ENCODE results near the gene GCHFR. TPM values are rescaled to one million over a fixed set of nuclear protein-coding genes. Genes with fewer than 3 reads are reported as not detected.

Gene GCHFR
- total and polyA plus RNA-seq, 2 donors, result 2.9 to 28.7 TPM

DNA sequence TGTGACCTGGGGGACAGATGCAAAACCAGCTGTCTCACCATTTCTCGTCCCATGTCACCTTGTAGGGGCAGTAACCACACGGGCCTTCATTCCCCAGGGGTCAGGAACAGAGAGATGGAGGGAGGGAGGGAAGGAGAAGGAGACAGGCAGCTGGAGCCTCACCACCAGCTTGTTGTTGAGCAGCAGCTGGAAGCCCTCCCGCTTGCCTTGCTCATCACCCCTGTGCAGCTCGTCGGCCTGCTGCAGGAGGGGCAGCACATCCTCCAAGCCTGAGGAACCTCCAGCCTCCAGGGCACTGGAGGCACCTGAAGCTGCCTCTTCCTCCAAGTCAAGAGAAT is 19.1 kb upstream of the GCHFR start:
- peaks cover 2% of the 10 kb centered on the region for H3K36me3 ChIP-seq (ENCODE audit: insufficient read depth)
- WGBS, result 60% methylated on average over 5 of the region's 5 CpGs

DNA sequence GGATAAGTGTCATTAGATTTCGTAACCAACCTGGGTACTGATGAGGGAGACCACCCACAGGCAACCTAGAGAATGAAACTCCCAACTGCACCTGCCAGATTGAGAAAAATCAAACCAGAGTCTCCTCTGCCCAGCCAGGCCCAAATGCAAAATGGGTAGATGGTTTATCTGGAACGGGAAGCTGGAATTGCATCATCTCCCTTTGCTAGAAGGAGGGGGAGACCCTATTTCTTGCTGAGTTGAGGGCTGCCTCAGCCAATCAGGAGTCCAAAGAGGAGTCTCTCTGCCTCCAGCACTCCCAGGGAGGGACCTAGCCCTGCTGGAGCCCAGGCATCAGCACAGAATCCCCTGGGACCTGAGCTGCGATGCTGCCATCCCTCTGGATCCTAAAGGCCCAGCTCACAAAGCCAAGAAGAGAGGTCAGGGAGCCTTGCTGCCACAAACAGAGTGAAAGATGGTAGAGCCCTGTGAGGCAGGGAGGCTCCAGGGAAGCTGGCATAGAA is 16.9 kb upstream of the GCHFR start:
- no peak overlapping the region for H3K27ac ChIP-seq (ENCODE audit: low read depth)
- H3K4me1 ChIP-seq (ENCODE audit: insufficient read depth), result no peaks in the 10 kb centered on the region
- 60% methylated on average over 3 of the region's 3 CpGs for WGBS
- H3K36me3 ChIP-seq (ENCODE audit: insufficient read depth), result peaks cover 6% of the 10 kb centered on the region
- H3K4me3 ChIP-seq (ENCODE audit: low read depth, low read length), result no peak overlapping the region
- no peak for DNase-seq (ENCODE audit: extremely low spot score)

More for the DNA sequence above, 19.1 kb upstream of the GCHFR start:
- no peak overlapping the region for H3K4me3 ChIP-seq (ENCODE audit: low read depth, low read length)
- H3K4me1 ChIP-seq (ENCODE audit: insufficient read depth), result no peaks in the 10 kb centered on the region
- DNase-seq (ENCODE audit: extremely low spot score), result no peak
- no peak overlapping the region for H3K27ac ChIP-seq (ENCODE audit: low read depth)

DNA sequence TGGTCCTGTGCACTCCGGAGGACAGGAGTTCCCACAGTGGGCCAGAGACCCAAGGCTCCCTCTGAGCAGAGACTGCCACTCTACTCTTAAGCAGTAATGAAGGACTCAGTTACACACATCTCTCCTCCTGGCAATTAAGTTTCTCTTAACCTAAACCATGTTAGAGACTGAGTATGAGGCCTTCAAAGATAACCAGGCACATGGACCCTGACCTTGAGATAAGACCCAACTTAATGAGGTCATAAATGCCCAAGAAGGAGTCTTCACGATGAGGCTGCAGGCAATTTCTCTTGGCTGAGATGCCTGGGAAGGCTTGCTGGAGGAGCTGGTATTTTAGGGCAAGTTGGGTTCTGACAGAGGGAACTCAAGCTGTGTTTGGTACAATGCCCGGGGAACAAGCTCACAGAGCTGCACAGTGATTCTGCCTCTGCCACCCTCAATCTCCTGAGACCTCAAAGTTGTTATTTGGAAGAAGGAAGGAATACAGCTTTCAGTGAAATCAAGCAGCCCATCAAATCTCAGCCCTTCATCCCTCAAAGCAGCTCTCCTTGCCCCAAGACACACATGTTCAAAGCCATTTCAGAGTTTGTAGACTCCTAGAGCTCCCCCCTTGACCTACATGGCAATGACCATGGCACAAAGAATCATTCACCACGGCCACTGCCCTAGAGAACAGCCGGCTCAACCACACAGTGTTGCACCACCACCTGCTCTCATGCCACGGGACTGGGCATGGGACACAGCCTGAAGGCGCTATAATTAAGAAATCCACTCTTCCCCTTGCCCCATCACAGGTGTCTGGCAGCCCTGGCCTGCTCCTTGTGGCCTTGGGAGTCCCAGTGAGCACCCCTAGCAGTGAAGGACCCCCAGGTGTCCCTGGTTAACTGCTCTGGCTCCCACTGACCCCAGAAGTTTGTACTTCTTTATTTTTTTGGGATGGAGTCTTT is 15.9 kb upstream of the GCHFR start:
- Histone ChIP-seq H3K36me3 (ENCODE audit: insufficient read depth) (peaks cover 6% of the 10 kb centered on the region), H3K4me3 (ENCODE audit: low read depth, low read length) (no peak overlapping the region), H3K27ac (ENCODE audit: low read depth) (no peak overlapping the region), H3K4me1 (ENCODE audit: insufficient read depth) (no peaks in the 10 kb centered on the region)
- WGBS, result 68% methylated on average over 7 of the region's 7 CpGs
- no peak for DNase-seq (ENCODE audit: extremely low spot score)

DNA sequence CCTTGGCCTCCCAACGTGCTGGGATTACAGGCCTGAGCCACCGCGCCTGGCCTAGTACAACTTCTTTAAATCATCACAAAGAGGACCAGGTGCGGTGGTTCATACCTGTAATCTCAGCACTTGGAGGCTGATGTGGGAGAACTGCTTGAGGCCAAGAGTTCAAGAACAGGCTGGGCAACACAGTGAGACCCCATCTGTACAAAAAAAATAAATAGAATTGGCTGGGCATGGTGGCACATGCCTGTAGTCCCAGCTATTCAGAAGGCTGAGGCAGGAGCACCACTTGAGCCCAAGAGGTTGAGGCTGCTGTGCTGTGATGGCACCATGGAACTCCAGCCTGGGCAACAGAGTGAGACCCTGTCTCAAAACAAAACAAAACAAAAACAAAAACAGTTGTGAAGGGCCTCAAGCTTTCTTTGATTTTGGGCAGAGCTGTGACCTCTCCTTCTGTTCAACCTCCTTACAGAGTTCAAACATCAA is 14.7 kb upstream of the GCHFR start:
- H3K4me1 ChIP-seq (ENCODE audit: insufficient read depth), result no peaks in the 10 kb centered on the region
- H3K36me3 ChIP-seq (ENCODE audit: insufficient read depth), result peaks cover 4% of the 10 kb centered on the region
- DNase-seq (ENCODE audit: extremely low spot score), result no peak
- 95% methylated on average over 4 of the region's 4 CpGs for WGBS
- H3K27ac ChIP-seq (ENCODE audit: low read depth), result no peak overlapping the region
- no peak overlapping the region for H3K4me3 ChIP-seq (ENCODE audit: low read depth, low read length)

DNA sequence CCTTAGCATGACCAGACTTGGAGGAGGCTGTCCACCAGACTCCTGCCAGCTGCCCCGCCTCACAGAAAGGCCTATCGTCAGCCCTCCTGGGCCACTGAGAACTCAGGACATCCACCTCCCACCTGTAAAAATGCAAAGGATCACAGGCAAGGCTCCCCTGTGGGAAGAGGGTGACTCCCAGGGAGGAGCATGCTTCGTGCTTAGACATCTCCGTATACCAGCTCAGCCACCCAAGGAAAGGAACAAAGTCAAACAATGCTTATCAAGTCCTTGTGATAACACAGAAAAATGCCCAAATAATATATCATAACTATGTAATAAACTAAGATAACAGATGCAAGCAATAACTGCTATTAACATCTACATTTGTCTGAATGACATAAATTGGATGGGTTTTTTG is 13.0 kb upstream of the GCHFR start:
- Histone ChIP-seq H3K27ac (ENCODE audit: low read depth) (no peak overlapping the region), H3K4me3 (ENCODE audit: low read depth, low read length) (no peak overlapping the region), H3K36me3 (ENCODE audit: insufficient read depth) (peaks cover 4% of the 10 kb centered on the region), H3K4me1 (ENCODE audit: insufficient read depth) (no peaks in the 10 kb centered on the region)
- no peak for DNase-seq (ENCODE audit: extremely low spot score)
- WGBS, result 88% methylated on average over 4 of the region's 4 CpGs

DNA sequence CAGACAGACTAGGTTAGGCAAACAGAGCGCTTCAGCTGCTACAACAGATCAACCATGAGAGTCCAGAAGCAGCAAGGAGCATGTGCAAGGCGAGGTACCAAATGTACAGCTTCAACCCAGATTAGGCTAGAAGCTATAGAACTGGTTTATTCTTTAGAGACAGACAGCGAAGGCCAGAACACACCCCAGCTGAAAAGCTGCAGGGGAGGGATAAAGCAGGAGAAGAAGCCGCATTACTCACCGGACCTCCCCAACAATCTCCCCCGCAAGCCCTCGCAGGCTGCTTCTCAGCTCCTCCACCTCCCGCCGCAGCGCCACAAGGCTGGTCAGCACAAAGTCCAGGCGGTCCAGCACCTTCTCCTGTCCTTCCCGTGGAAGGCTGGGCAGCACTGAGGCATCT is 12.1 kb upstream of the GCHFR start:
- 94% methylated on average over 12 of the region's 12 CpGs for WGBS
- Histone ChIP-seq H3K4me3 (ENCODE audit: low read depth, low read length) (no peak overlapping the region), H3K27ac (ENCODE audit: low read depth) (no peak overlapping the region), H3K36me3 (ENCODE audit: insufficient read depth) (peaks cover 4% of the 10 kb centered on the region), H3K4me1 (ENCODE audit: insufficient read depth) (no peaks in the 10 kb centered on the region)
- no peak for DNase-seq (ENCODE audit: extremely low spot score)

DNA sequence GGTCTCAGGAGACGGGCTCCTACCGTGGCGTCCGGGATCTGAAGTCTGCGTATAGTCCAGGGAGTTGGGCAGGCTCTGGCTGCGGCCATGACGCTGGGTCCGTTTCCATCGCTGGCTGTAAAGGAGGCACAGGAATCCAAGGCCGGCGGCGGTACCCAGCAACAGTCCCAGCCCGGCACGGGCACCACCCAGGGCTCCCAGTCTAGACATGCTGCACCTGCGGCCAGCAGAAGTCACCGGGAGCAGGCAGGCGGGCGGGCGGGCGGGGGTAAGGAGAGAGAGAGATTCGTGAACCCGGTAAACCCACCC is 9.3 kb upstream of the GCHFR start:
- under 1% methylated on average over 22 of the region's 22 CpGs for WGBS

DNA sequence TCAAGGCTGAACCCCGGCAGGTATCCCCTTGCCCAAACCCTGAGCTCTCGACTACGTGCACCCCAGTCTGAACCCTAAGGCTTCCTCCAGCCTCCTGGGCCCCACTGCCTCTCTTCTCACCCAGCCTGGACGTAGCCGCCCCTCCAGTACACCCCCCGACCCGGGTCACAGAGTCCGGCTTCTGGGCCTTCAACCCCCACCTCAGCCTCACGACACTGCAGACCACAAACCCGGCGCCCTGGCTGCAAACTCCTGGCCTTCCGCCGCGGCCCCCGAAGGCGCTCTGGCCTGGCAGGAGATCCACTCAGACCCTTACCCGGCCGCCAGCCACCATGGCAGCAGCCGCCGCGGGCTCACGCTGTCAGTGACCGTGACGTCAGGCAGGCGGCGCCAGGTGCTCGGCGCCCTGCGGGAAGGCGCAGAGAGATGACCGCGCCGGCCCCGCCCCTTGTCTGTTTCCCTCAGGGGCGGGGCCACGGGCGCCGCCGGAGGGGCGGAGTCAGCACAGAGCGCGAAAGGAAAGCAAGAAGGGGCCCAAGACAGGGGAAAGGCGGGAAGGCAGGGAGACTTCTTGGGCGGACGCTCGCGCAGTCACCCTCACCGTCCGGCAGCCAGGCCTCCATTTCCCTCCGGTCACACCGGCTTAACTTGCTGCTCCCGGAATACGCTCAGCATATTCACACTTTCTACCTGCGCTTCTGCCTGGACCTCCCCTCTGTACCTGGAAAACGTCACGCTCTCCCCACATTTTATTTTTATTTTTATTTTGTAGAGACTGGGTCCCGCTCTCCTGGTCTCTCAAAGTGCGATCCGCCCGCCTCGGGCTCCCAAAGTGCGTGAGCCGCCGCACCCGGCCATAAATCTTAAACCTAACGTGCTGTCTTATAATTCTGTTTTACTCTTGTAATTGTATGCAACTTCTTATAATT is 8.7 kb upstream of the GCHFR start, which contains the start of gene RMDN3:
Gene RMDN3, minus strand, starts transcription at position 372 of the 929 bp plus-strand sequence. CDS start 471 bp downstream, outside the sequence.
- WGBS, result under 1% methylated on average over 66 of the region's 66 CpGs
- H3K4me3 ChIP-seq (ENCODE audit: low read depth, low read length), result peak within 1 kb of the TSS; percentile 98
- no peaks in the 10 kb centered on the region for H3K4me1 ChIP-seq (ENCODE audit: insufficient read depth)
- H3K36me3 ChIP-seq (ENCODE audit: insufficient read depth), result peaks cover 4% of the 10 kb centered on the region
- H3K27ac ChIP-seq (ENCODE audit: low read depth), result peak within 1 kb of the TSS; percentile 82
- DNase-seq (ENCODE audit: extremely low spot score), result peak; percentile 84

More for the DNA sequence above, 9.3 kb upstream of the GCHFR start:
- H3K36me3 ChIP-seq (ENCODE audit: insufficient read depth), result peaks cover 4% of the 10 kb centered on the region
- H3K4me3 ChIP-seq (ENCODE audit: low read depth, low read length), result peak overlapping the region; percentile 98
- no peaks in the 10 kb centered on the region for H3K4me1 ChIP-seq (ENCODE audit: insufficient read depth)
- DNase-seq (ENCODE audit: extremely low spot score), result no peak
- peak overlapping the region; percentile 67 for H3K27ac ChIP-seq (ENCODE audit: low read depth)

DNA sequence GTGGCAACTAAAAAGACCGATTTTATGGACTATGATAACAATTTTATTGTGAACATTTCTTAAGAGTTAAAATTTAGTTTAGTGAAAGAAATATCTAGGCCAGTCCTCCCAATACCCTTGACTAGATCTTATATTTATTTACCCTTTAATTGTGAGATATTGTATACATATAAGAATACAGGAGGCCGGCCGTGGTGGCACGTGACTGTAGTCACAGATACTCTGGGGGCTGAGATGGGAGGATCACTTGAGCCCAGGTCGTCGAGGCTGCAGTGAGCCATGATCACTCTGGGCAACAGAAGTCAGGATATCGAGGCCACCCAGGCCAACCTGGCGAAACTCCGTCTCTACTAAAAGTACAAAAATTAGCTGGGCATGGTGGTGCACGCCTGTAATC is 8.1 kb upstream of the GCHFR start:
- H3K4me1 ChIP-seq (ENCODE audit: insufficient read depth), result no peaks in the 10 kb centered on the region
- H3K36me3 ChIP-seq (ENCODE audit: insufficient read depth), result peaks cover 4% of the 10 kb centered on the region
- no peak overlapping the region for H3K27ac ChIP-seq (ENCODE audit: low read depth)
- 64% methylated on average over 10 of the region's 10 CpGs for WGBS
- DNase-seq (ENCODE audit: extremely low spot score), result no peak
- H3K4me3 ChIP-seq (ENCODE audit: low read depth, low read length), result peak overlapping the region; percentile 98

DNA sequence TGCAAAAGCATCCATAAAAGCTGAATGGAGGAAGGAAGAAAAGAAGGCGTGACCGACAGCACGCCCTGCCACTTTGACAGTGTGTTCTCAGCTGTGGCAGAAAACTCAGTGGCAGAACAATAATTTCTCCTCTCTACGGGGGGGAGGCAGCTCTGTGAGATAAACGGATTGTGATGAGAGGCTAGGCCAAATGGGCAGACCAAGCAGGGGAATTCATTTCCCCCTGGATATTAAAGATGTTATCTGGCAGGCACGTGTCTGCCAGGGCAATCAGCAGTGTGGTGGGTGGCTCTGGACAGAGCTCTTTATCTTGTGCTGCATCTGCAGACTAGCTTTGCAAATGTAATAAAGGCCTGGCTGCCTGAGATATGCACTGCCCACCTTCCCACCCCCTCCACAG is 6.9 kb upstream of the GCHFR start:
- Histone ChIP-seq H3K4me1 (ENCODE audit: insufficient read depth) (no peaks in the 10 kb centered on the region), H3K27ac (ENCODE audit: low read depth) (no peak overlapping the region), H3K36me3 (ENCODE audit: insufficient read depth) (peaks cover under 1% of the 10 kb centered on the region), H3K4me3 (ENCODE audit: low read depth, low read length) (no peak overlapping the region)
- no peak for DNase-seq (ENCODE audit: extremely low spot score)
- 31% methylated on average over 6 of the region's 6 CpGs for WGBS

DNA sequence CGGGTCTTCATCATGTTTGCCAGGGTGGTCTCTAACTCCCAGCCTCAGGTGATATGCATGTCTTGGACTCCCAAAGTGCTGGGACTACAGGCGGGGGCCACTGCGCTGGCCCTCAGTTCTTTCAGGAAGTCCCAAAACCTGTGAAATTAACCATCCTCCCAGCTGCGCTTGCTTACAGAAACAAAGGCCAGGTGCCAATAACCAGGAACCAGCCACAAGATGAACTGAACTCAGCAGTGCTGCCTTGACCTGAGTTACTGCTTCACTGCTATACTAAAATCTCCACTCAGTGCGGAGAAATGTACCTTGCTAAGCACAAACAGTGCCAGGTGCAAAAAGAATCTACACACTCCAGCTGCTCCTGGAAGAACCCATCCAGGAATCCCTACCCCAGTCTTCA is 3.9 kb upstream of the GCHFR start:
- whole genome bisulfite sequencing, result 96% methylated on average over 5 of the region's 5 CpGs
- no peak overlapping the region for H3K4me3 ChIP-seq (ENCODE audit: low read depth, low read length)
- H3K27ac ChIP-seq (ENCODE audit: low read depth), result no peak overlapping the region
- no peaks in the 10 kb centered on the region for H3K4me1 ChIP-seq (ENCODE audit: insufficient read depth)
- H3K36me3 ChIP-seq (ENCODE audit: insufficient read depth), result no peaks in the 10 kb centered on the region
- DNase-seq (ENCODE audit: extremely low spot score), result no peak

DNA sequence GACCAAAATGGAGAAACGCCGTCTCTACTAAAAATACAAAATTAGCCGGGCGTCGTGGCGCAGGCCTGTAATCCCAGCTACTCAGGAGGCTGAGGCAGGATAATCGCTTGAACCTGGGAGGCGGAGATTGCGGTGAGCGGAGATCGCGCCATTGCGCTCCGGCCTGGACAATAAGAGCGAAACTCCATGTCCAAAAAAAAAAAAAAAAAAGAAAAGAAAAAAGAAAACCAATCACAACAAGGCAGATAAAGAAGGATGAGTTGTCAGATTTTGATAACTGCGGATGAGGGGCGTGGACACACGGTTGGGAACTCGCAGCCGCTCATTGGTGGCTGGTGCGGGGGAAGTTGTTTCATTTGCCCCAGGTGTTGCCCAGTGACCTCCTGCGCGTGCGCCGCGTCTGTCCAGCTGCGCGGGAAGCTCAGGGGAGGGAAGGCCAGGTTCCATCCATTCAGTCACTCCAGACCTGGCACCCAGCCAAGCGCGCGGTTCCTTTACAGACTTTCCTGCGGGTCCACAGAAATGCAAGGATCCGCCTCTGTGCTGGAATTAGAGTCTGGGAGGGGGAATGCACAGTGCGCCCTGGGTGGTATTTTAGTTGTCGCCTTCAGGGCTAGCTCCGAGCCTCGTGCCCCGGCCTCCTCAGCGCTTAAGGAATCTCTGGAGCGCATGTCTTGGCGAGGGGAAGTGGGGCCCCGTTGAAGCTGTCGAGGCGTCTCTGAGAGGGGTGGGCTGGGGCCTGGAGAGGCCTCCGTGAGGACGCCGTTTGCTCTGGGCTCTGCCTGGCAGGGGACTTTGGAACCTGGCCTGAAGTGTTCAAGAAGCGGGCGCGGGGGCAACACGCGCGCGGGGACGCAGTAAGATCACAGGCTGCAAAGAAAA is 708 bp upstream of the GCHFR start:
- H3K4me1 ChIP-seq (ENCODE audit: insufficient read depth), result no peaks in the 10 kb centered on the region
- peak overlapping the region; percentile 79 for H3K27ac ChIP-seq (ENCODE audit: low read depth)
- peak overlapping the region; percentile 47 for H3K4me3 ChIP-seq (ENCODE audit: low read depth, low read length)
- 31% methylated on average over 55 of the region's 55 CpGs for WGBS
- DNase-seq (ENCODE audit: extremely low spot score), result no peak
- no peaks in the 10 kb centered on the region for H3K36me3 ChIP-seq (ENCODE audit: insufficient read depth)

DNA sequence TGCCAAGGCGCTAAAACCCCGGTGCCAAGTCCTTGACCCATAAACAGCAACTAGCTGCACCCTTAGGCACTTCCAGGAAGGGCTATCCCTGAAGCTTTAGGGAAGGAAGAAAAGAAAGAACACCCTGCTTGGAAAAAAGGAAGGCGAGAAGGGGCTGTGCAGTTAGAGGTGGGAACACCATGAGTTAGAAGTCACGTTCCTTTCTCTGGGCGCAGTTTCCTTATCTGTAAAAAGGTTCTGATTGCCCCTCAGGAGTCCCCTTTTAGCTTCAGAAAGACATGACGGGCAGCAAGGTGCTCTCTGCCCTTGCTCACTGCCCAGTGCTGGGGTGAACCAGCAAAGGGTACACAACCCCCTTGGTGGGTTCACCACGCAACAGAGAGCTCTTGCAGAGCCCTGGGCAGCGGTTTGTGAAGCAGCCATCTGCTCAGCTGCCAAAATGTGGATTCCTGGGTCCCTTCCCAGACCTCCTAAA is 798 bp downstream of the GCHFR start:
- Histone ChIP-seq H3K4me3 (ENCODE audit: low read depth, low read length) (peak overlapping the region; percentile 47), H3K36me3 (ENCODE audit: insufficient read depth) (no peaks in the 10 kb centered on the region), H3K4me1 (ENCODE audit: insufficient read depth) (no peaks in the 10 kb centered on the region), H3K27ac (ENCODE audit: low read depth) (peak overlapping the region; percentile 79)
- no peak for DNase-seq (ENCODE audit: extremely low spot score)
- 28% methylated on average over 8 of the region's 8 CpGs for WGBS
